HepG2 (cell line): ENCODE data around the gene APBA1. TPM values are rescaled to one million over a fixed set of nuclear protein-coding genes. Genes with fewer than 3 reads are reported as not detected.

Experiments used
- ATAC-seq: fragments of 200-7000 bp; cut with Tn5 transposase; 3 replicates; pipeline ENCODE4 v1.9.1; 2020; ENCODE audit warnings: mild to moderate bottlenecking, moderate library complexity
- BruUV-seq: library from RNA; stranded (reverse); fragments of 400-500 nt; replicated peaks from 2 replicates; lab custom pipeline; 2021; lab: Mats Ljungman, UMichigan
- CTCF ChIA-PET: fragments of 300-600 bp; formaldehyde crosslinking; extraction: SDS; loops from one replicate; lab custom pipeline; 2021; ENCODE audit warnings: low total read pairs, inconsistent platforms, low intra/inter-chr PET ratio; lab: Yijun Ruan, JAX
- POLR2A ChIA-PET: fragments of 350-600 bp; sonication (Branson Sonifier 250); formaldehyde crosslinking; loops from one replicate; lab custom pipeline; 2020; ENCODE audit warnings: antibody characterized with exemption, inconsistent platforms; lab: Yijun Ruan, JAX
- DNase-seq: peaks from one replicate; pipeline ENCODE4 v3.0.0-alpha.2; 2015; ENCODE audit warnings: low spot score
- FAIRE-seq: peaks from 3 replicates; lab custom pipeline; 2011; peaks lifted over from hg19 to GRCh38; lab: Jason Lieb, UNC
- H2AFZ ChIP-seq: one replicate; pipeline ENCODE4 v1.6.1; 2011; ENCODE audit warnings: low read length, inconsistent platforms
- H3K27ac ChIP-seq: fragments of 300-600 bp; 3 replicates; pipeline ENCODE4 v1.8.0; 2011; ENCODE audit warnings: mixed run types, mild to moderate bottlenecking, mixed read lengths, low read length, inconsistent platforms; ENCODE audit not compliant: insufficient read depth; ENCODE audit errors: extremely low read length
- H3K27me3 ChIP-seq, 2 experiments: fragments of 200-600 bp in 1 of 2; 2 replicates in 1 of 2; 3 replicates in 1 of 2; pipeline versions ENCODE4 v1.6.0 to v1.8.0; 2011; ENCODE audit warnings: low read length in 2 of 2, mild to moderate bottlenecking in 2 of 2, moderate library complexity in 2 of 2, inconsistent platforms in 1 of 2; ENCODE audit not compliant: insufficient read depth in 2 of 2, control insufficient read depth in 1 of 2
- H3K36me3 ChIP-seq, 2 experiments: fragments of 200-600 bp in 1 of 2; replicated peaks in 1 of 2; 2 replicates in 1 of 2; 3 replicates in 1 of 2; pipeline versions ENCODE4 v1.5.1 to v1.8.0; 2011; ENCODE audit warnings: low read length in 2 of 2, inconsistent platforms in 1 of 2; ENCODE audit not compliant: insufficient read depth in 2 of 2, control insufficient read depth in 1 of 2
- H3K4me1 ChIP-seq: 2 replicates; pipeline ENCODE4 v1.5.1; 2012; ENCODE audit warnings: low read length, inconsistent platforms; ENCODE audit not compliant: insufficient read depth
- H3K4me2 ChIP-seq: 2 replicates; pipeline ENCODE4 v1.6.0; 2011; ENCODE audit warnings: low read depth, low read length, inconsistent platforms
- H3K4me3 ChIP-seq, 3 experiments: fragments of 200-600 bp in 1 of 3; sonication (generic), shearing (Covaris generic) in 1 of 3; replicated peaks in 1 of 3; 2 replicates each; pipeline ENCODE4 v1.5.1; 2011 to 2016; ENCODE audit warnings: low read length in 3 of 3, inconsistent platforms in 2 of 3, low read depth in 2 of 3, mild to moderate bottlenecking in 2 of 3, control low read depth in 1 of 3, mixed read lengths in 1 of 3; ENCODE audit not compliant: insufficient read depth in 1 of 3
- H3K79me2 ChIP-seq: one replicate; pipeline ENCODE4 v1.6.1; 2011; ENCODE audit warnings: low read length, inconsistent platforms; ENCODE audit not compliant: insufficient read depth
- H3K9ac ChIP-seq: 2 replicates; pipeline ENCODE4 v1.6.0; 2011; ENCODE audit warnings: mild to moderate bottlenecking, low read depth, low read length, inconsistent platforms; ENCODE audit not compliant: insufficient read depth
- H3K9me3 ChIP-seq: 2 replicates; pipeline ENCODE4 v1.5.1; 2012; ENCODE audit warnings: mild to moderate bottlenecking, low read length
- H4K20me1 ChIP-seq: 2 replicates; pipeline ENCODE4 v1.6.0; 2011; ENCODE audit warnings: inconsistent platforms, mild to moderate bottlenecking, low read length, moderate library complexity; ENCODE audit not compliant: insufficient read depth
- CREB1 ChIP-seq, 2 experiments: fragments of 450-650 bp in 1 of 2; IDR thresholded peaks; 2 replicates each; pipeline ENCODE4 v1.6.1; 2016 to 2017; ENCODE audit warnings: control low read depth in 1 of 2, mild to moderate bottlenecking in 1 of 2, missing compliant biosample characterization in 1 of 2, missing genetic modification characterization in 1 of 2
- GLI4 ChIP-seq: sonication (generic); formaldehyde crosslinking; IDR thresholded peaks from 2 replicates; pipeline ENCODE4 v1.5.1; 2020; ENCODE audit warnings: missing genetic modification reagents, mild to moderate bottlenecking, moderate library complexity, borderline replicate concordance
- HNRNPUL1 ChIP-seq: fragments of 200-400 bp; formaldehyde crosslinking; IDR thresholded peaks from 2 replicates; pipeline ENCODE4 v1.6.1; 2017; ENCODE audit warnings: low read depth, mild to moderate bottlenecking, low read length, moderate library complexity
- HOXA7 ChIP-seq: sonication (generic); formaldehyde crosslinking; IDR thresholded peaks from 2 replicates; pipeline ENCODE4 v1.8.1; 2022; ENCODE audit warnings: mild to moderate bottlenecking, missing genetic modification reagents, moderate library complexity
- MAFF ChIP-seq: IDR thresholded peaks from 2 replicates; pipeline ENCODE4 v1.6.1; 2011; ENCODE audit warnings: low read depth, low read length, improper control_type of control experiment
- POLR2G ChIP-seq: fragments of 200-400 bp; formaldehyde crosslinking; IDR thresholded peaks from 2 replicates; pipeline ENCODE4 v1.6.1; 2018; ENCODE audit warnings: mild to moderate bottlenecking, low read depth, low read length, moderate library complexity
- PTBP1 ChIP-seq: fragments of 200-400 bp; formaldehyde crosslinking; IDR thresholded peaks from 2 replicates; pipeline ENCODE4 v1.6.1; 2018; ENCODE audit warnings: low read length, low read depth; ENCODE audit not compliant: poor library complexity, severe bottlenecking
- SETDB1 ChIP-seq: sonication (generic); formaldehyde crosslinking; IDR thresholded peaks from 2 replicates; pipeline ENCODE4 v1.5.1; 2020; ENCODE audit warnings: missing genetic modification reagents, mild to moderate bottlenecking, borderline replicate concordance
- SOX6 ChIP-seq, 2 experiments: fragments of 450-650 bp in 1 of 2; sonication (generic) in 1 of 2; formaldehyde crosslinking in 1 of 2; IDR thresholded peaks; 2 replicates each; pipeline versions ENCODE4 v1.4.0 to v1.6.1; 2017 to 2020; ENCODE audit warnings: antibody characterized with exemption in 1 of 2, mild to moderate bottlenecking in 1 of 2, missing genetic modification reagents in 1 of 2
- ZFY ChIP-seq: sonication (generic); formaldehyde crosslinking; IDR thresholded peaks from 2 replicates; pipeline ENCODE4 v1.4.0; 2020; ENCODE audit warnings: missing genetic modification reagents
- ZNF282 ChIP-seq: fragments of 450-650 bp; IDR thresholded peaks from 2 replicates; pipeline ENCODE4 v1.6.1; 2018; ENCODE audit not compliant: partially characterized antibody
- ZNF552 ChIP-seq: sonication (generic); formaldehyde crosslinking; IDR thresholded peaks from 2 replicates; pipeline ENCODE4 v1.9.0; 2022; ENCODE audit warnings: missing genetic modification reagents, mild to moderate bottlenecking, borderline replicate concordance
- ZNF572 ChIP-seq: sonication (generic); formaldehyde crosslinking; IDR thresholded peaks from 2 replicates; pipeline ENCODE4 v1.5.1; 2020; ENCODE audit warnings: mild to moderate bottlenecking, missing genetic modification reagents
- ZNF607 ChIP-seq: sonication (generic); formaldehyde crosslinking; IDR thresholded peaks from 2 replicates; pipeline ENCODE4 v1.5.1; 2020; ENCODE audit warnings: missing genetic modification reagents, mild to moderate bottlenecking, borderline replicate concordance
- ZNF670 ChIP-seq: sonication (generic); formaldehyde crosslinking; IDR thresholded peaks from 2 replicates; pipeline ENCODE4 v1.8.0; 2022; ENCODE audit warnings: mild to moderate bottlenecking, missing genetic modification reagents, borderline replicate concordance
- WGBS: methylation state at CpG from one replicate; pipeline ENCODE4 v1.1.6; 2017; ENCODE audit warnings: low lambda C conversion rate; 5-methylcytosine and 5-hydroxymethylcytosine counted together
- in situ Hi-C: cut with HindIII; loops from 2 replicates; pipeline ENCODE4 v1.10.0; 2017; ENCODE audit warnings: low pct_unique_long_range_greater_than_20kb; ENCODE audit not compliant: extremely low pct_ligation_motif_present
- intact Hi-C: fragments of 100-400 bp; cut with micrococcal nuclease; formaldehyde crosslinking; loops from one replicate; pipeline ENCODE4 v1.10.0; 2022; ENCODE audit not compliant: unreplicated experiment
- polyA plus RNA-seq, 8 experiments: library from polyadenylated mRNA; depleted of rRNA in 3 of 8; stranded (reverse) in 7 of 8; unstranded in 1 of 8; fragments of >200 nt; fragmentation: Illumina TruSeq in 4 of 8; extraction: Trizol in 4 of 8; gene quantifications; 2 replicates each; pipeline versions ENCODE4 v1.2.1 to v1.2.3, GENCODE V29; 2011 to 2016; ENCODE audit warnings: low read depth in 4 of 8, missing spikeins in 1 of 8, mixed read lengths in 1 of 8; ENCODE audit not compliant: insufficient read depth in 1 of 8
- total RNA-seq, 5 experiments: library from RNA; depleted of rRNA; stranded (reverse); fragments of >200 nt; fragmentation: Illumina TruSeq; extraction: Trizol; gene quantifications; 2 replicates each; pipeline ENCODE4 v1.2.3, GENCODE V29; 2016; ENCODE audit warnings: low read depth in 1 of 5
- TF ChIP-seq, protein P1 (sequence below): conservative IDR thresholded peaks from 2 replicates; pipeline ENCODE4 v1.6.1; 2018; ENCODE audit warnings: missing genetic modification reagents

Gene APBA1
- total and polyA plus RNA-seq, 2 of the 13 experiments (the other 11 are each of a cell fraction or from before 2014, with no cell fraction given) = 0.15 TPM; not detected in 1

DNA sequence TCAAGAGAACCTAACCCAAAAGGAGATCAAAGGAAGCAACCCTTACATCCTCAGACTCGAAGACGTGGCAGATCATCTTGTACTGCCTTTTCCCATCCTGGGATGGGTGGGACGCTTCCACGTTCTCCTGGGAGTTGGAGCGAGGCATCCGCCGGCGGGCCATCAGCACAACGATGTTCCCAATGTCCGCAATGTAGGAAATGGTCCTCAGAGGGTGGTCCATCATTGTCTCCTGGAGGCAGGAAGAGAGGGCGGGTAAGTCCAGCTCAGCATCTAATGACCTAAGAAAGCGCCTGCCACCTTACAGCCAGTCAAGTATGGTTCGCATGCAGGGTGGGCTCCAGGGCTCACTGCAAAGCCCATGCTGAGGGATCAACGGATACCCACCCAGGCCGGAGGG is 216.0 kb downstream of the APBA1 start:
- FAIRE-seq (no peak), DNase-seq (no peak), ATAC-seq (no peak)
- Histone ChIP-seq H3K4me2 (no peak overlapping the region), H3K27ac (no peak overlapping the region), H4K20me1 (no peaks in the 10 kb centered on the region), H3K4me1 (no peaks in the 10 kb centered on the region), H3K9ac (no peak overlapping the region), H3K27me3 (peaks cover 0 to 29% of the 10 kb centered on the region in 2 experiments; a peak in 2 of 5 replicates), H3K79me2 (no peaks in the 10 kb centered on the region), H3K36me3 (no peaks in the 10 kb centered on the region), H3K9me3 (no peaks in the 10 kb centered on the region), H3K4me3 (no peak overlapping the region), H2AFZ (no peak overlapping the region)
- TF ChIP-seq POLR2G (no peak), ZFY (CRISPR knock-in tag) (no peak), ZNF282 (no peak), ZNF552 (CRISPR knock-in tag) (no peak), CREB1 (IDR thresholded peaks at IDR 0.05) (no peak), CREB1 (CRISPR knock-in tag; IDR thresholded peaks at IDR 0.05) (no peak), SOX6 (IDR thresholded peaks at IDR 0.05) (no peak), SOX6 (CRISPR knock-in tag; IDR thresholded peaks at IDR 0.05) (no peak), PTBP1 (no peak), HNRNPUL1 (no peak), ZNF572 (CRISPR knock-in tag) (no peak), HOXA7 (CRISPR knock-in tag) (no peak), ZNF670 (CRISPR knock-in tag) (no peak), MAFF (no peak), ZNF607 (CRISPR knock-in tag) (no peak), SETDB1 (CRISPR knock-in tag) (no peak), GLI4 (CRISPR knock-in tag) (no peak)
- TF ChIP-seq, protein P1, sequence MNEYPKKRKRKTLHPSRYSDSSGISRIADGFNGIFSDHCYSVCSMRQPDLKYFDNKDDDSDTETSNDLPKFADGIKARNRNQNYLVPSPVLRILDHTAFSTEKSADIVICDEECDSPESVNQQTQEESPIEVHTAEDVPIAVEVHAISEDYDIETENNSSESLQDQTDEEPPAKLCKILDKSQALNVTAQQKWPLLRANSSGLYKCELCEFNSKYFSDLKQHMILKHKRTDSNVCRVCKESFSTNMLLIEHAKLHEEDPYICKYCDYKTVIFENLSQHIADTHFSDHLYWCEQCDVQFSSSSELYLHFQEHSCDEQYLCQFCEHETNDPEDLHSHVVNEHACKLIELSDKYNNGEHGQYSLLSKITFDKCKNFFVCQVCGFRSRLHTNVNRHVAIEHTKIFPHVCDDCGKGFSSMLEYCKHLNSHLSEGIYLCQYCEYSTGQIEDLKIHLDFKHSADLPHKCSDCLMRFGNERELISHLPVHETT (CRISPR knock-in tag) = no peak
- CTCF ChIA-PET = no interaction called here
- POLR2A ChIA-PET = no interaction called here
- in situ Hi-C loops = no loop called here
- no TSS peak for BruUV-seq
- WGBS = 53% methylated on average over 15 of the region's 15 CpGs
- intact Hi-C loops = no loop called here
